Prostate gland (tissue), 2 donors: ENCODE measurements around the gene FAM120B.

Experiments used
- CTCF ChIP-seq, 4 experiments: fragments of 200-600 bp in 2 of 4; fragments of 450-650 bp in 2 of 4; sonication (generic) in 2 of 4; IDR thresholded peaks; 1 replicate in 3 of 4; 2 replicates in 1 of 4; pipeline ENCODE4 v1.5.1; 2016 to 2019; ENCODE audit warnings: antibody characterized with exemption in 4 of 4, mild to moderate bottlenecking in 2 of 4, moderate library complexity in 2 of 4
- POLR2AphosphoS5 ChIP-seq: sonication (generic); formaldehyde crosslinking; IDR thresholded peaks from one replicate; pipeline ENCODE4 v1.6.1; 2017; ENCODE audit warnings: antibody characterized with exemption

DNA sequence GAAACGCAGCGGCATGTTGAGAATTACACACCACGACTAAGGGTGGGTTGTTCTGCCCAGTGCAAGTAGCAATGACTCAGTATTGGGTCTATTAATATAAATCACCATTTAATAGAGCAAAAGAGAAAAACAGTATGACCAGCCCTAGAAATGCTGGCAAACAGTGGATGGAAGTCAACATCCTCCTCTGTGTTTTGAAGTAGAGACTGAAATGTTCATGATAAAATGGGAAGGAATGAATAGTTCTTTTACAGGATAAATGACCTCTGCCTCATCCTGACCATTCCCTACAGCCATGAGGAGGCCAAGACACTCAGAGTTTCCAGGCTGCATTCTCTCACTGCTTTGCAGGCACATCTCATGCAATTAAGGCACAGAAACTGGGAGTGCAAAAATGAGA, 134.8 kb downstream of the FAM120B start:
- TF ChIP-seq CTCF (IDR thresholded peaks at IDR 0.05) (no peak), POLR2AphosphoS5 (peak; percentile 7)
